Kidney epithelial cell (primary cell): ENCODE data around the gene SRGAP1. TPM values are rescaled to one million over a fixed set of nuclear protein-coding genes. Genes with fewer than 3 reads are reported as not detected.

Experiments used
- DNase-seq: peaks from one replicate; pipeline ENCODE4 v3.0.0-alpha.2; 2010; ENCODE audit warnings: low read depth
- H3K27me3 ChIP-seq: 2 replicates; pipeline ENCODE4 v1.6.0; 2011; ENCODE audit warnings: low read length; ENCODE audit not compliant: control insufficient read depth, insufficient read depth
- H3K36me3 ChIP-seq: 2 replicates; pipeline ENCODE4 v1.5.1; 2011; ENCODE audit warnings: low read length; ENCODE audit not compliant: control insufficient read depth, insufficient read depth
- H3K4me3 ChIP-seq: 2 replicates; pipeline ENCODE4 v1.5.1; 2011; ENCODE audit warnings: low read depth, mild to moderate bottlenecking, control low read depth, low read length
- total RNA-seq: library from RNA; depleted of rRNA; stranded (reverse); fragments of >200 nt; gene quantifications from 2 replicates; pipeline ENCODE4 v1.2.3, GENCODE V29; 2015
- TF ChIP-seq, protein P1 (sequence below): IDR thresholded peaks from 2 replicates; pipeline ENCODE4 v1.5.1; 2011; ENCODE audit warnings: mild to moderate bottlenecking, moderate library complexity, low read length, control low read depth, inconsistent platforms; ENCODE audit not compliant: insufficient read depth, poor library complexity, severe bottlenecking

Gene SRGAP1
- total RNA-seq, 1 donor from 2014 or later: 28.9 TPM

DNA sequence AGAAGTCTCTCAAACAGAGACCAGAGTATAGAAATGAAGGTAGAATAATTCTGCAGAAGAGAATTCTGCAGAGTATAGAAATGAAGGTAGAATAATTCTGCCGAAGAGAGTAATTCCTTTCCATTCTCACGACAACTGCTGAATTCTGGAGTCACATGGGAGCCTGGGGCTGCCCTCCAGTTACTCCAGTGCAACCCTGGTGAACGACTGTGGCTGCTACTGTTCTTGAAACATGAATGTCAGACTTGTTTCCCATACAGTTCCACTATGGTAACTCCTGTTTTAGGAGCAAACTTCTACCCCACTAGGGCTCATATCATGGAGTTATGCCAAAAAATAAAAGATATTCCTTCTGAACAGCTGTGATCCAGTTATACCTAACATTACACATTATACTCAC is 213.2 kb downstream of the SRGAP1 start:
- TF ChIP-seq, protein P1, sequence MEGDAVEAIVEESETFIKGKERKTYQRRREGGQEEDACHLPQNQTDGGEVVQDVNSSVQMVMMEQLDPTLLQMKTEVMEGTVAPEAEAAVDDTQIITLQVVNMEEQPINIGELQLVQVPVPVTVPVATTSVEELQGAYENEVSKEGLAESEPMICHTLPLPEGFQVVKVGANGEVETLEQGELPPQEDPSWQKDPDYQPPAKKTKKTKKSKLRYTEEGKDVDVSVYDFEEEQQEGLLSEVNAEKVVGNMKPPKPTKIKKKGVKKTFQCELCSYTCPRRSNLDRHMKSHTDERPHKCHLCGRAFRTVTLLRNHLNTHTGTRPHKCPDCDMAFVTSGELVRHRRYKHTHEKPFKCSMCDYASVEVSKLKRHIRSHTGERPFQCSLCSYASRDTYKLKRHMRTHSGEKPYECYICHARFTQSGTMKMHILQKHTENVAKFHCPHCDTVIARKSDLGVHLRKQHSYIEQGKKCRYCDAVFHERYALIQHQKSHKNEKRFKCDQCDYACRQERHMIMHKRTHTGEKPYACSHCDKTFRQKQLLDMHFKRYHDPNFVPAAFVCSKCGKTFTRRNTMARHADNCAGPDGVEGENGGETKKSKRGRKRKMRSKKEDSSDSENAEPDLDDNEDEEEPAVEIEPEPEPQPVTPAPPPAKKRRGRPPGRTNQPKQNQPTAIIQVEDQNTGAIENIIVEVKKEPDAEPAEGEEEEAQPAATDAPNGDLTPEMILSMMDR: no peak
- DNase-seq: no peak
- H3K4me3 ChIP-seq: no peak overlapping the region
- H3K27me3 ChIP-seq: no peaks in the 10 kb centered on the region
- H3K36me3 ChIP-seq: peaks cover 2% of the 10 kb centered on the region

DNA sequence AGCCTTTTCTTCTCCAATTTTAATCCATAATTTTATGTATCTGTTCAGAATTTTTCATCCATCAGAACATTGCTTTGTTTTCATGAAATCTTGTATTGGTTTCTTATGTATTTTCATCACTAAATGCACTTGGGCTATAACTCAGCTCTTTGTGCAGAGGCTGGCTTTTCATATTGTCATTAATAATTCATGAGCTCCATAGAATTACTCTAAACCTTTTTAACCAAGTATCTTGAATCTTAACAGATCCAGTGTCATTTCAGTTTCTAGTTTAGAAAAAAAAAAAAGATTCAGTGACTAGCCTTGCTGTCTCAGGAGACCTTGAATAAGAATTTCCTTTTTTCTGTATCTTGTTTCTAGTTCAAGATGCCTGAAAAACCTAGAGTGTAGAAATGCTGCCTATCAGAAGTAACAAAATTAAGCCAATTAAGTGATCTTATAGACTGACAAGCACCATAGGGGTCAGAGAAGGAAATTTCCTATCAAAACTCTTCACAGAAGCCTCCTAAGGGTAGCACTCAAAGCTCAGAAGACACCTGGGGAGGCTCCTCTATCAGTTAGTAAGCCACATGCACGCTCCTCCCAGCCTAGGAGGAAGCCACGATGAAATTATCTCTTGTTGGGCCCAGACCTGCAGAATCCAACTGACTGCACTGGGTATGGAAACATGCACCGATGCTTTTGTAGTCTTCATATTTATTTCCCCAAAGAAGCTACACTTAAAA is 214.2 kb downstream of the SRGAP1 start:
- TF ChIP-seq, protein P1: no peak
- Histone ChIP-seq H3K36me3 (peaks cover 2% of the 10 kb centered on the region), H3K4me3 (no peak overlapping the region), H3K27me3 (no peaks in the 10 kb centered on the region)
- no peak for DNase-seq

DNA sequence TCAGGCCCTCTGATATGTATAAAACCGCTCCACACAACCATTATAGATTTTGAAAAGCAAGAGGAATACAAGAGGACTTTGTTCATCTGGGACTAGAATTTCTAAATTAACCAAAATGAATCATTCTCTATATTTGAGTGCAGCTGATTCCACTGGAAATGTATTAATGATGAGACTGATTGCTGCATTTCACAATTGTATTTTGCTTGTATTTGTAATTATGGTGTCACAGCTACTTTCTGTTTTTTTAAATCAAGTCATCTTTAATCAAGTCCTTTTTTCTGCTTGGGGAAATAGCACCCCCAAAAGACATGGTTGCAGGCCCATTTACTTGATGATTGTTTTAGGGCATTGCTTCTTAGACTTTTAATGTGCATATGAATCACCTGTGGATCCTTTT is 215.2 kb downstream of the SRGAP1 start:
- Histone ChIP-seq H3K36me3 (peaks cover 2% of the 10 kb centered on the region), H3K4me3 (no peak overlapping the region), H3K27me3 (no peaks in the 10 kb centered on the region)
- no peak for DNase-seq
- TF ChIP-seq, protein P1: no peak

DNA sequence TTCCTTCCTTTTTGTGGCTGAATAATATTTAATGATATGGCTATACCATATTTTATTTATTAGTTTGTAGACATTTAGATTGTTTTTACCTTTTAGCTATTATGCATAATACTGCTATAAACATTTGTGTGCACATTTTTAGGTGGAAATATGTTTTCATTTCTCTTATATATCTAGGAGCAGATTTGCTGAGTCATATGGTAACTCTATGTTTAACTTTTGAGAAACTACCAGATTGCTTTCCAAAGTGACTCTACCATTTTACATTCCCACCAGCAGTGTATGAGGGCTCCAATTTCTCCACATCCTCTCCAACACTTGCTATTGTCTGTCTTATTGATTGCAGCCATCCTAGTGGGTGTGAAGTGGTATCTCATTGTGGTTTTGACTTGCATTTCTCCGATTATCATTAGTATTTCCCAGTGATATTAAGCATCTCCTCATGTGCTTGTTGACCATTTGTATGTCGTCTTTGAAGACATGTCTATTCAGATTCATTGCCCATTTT is 217.4 kb downstream of the SRGAP1 start:
- TF ChIP-seq, protein P1: no peak
- H3K27me3 ChIP-seq: no peaks in the 10 kb centered on the region
- no peak overlapping the region for H3K4me3 ChIP-seq
- no peaks in the 10 kb centered on the region for H3K36me3 ChIP-seq
- no peak for DNase-seq

- TF ChIP-seq, protein P1: no peak
- H3K4me3 ChIP-seq: no peak overlapping the region
- H3K27me3 ChIP-seq: no peaks in the 10 kb centered on the region
- no peaks in the 10 kb centered on the region for H3K36me3 ChIP-seq
- no peak for DNase-seq
These were observed 218.6 kb downstream of the SRGAP1 start for GRCh38 chr12:64063121-64063520.

DNA sequence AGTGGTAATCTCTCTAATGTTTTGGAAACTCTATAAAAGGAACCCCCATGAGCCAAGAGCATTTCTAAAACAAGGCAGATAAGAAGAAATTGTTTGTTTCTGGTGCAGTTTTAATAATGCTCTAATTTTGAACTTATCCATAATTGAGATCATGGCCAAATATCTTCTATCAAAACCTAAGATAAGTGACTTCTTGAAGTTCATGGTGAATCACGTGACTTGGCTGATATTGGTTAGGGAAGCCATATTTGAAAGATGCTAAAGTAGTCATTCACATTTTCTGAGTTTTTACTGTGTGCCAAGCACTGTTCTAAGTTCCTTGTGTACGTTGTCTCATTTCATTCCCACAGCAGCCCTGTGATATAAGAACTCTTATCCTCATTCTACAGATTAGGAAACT is 219.7 kb downstream of the SRGAP1 start:
- TF ChIP-seq, protein P1: no peak
- Histone ChIP-seq H3K36me3 (no peaks in the 10 kb centered on the region), H3K27me3 (no peaks in the 10 kb centered on the region), H3K4me3 (no peak overlapping the region)
- DNase-seq: no peak
